Liver (tissue), 9 donors: ENCODE measurements around the gene NCOR1. TPM values are rescaled to one million over a fixed set of nuclear protein-coding genes. Genes with fewer than 3 reads are reported as not detected.
"Not testable (repeated sequence)": the region's sequence is repeated elsewhere in the genome, so short reads cannot be mapped to it uniquely, and the experiment has no call there.

Source experiments
- DNase-seq: peaks from one replicate; pipeline ENCODE4 v3.0.0-alpha.2; 2017; ENCODE audit warnings: low spot score
- H3K27ac ChIP-seq, 2 donors: one replicate each; pipeline ENCODE4 v1.7.0; 2013; ENCODE audit warnings: inconsistent platforms in 2 of 2, low read length in 2 of 2, control low read depth in 1 of 2, low read depth in 1 of 2, mild to moderate bottlenecking in 1 of 2
- H3K27me3 ChIP-seq, 4 donors: one replicate each; pipeline versions ENCODE4 v1.6.1 to v1.7.0; 2013; ENCODE audit warnings: low read length in 3 of 4, inconsistent platforms in 1 of 4, mild to moderate bottlenecking in 1 of 4, moderate library complexity in 1 of 4; ENCODE audit not compliant: control insufficient read depth in 4 of 4, insufficient read depth in 4 of 4
- H3K36me3 ChIP-seq, 4 donors: one replicate each; pipeline versions ENCODE4 v1.6.1 to v1.7.0; 2013; ENCODE audit warnings: low read length in 3 of 4, mild to moderate bottlenecking in 3 of 4, low read depth in 1 of 4, moderate library complexity in 1 of 4; ENCODE audit not compliant: control insufficient read depth in 4 of 4, insufficient read depth in 3 of 4
- H3K4me1 ChIP-seq, 4 donors: one replicate each; pipeline versions ENCODE4 v1.6.1 to v1.7.0; 2013; ENCODE audit warnings: low read length in 3 of 4, mild to moderate bottlenecking in 3 of 4, moderate library complexity in 1 of 4; ENCODE audit not compliant: control insufficient read depth in 4 of 4, insufficient read depth in 4 of 4
- H3K4me3 ChIP-seq, 3 donors: one replicate each; pipeline versions ENCODE4 v1.6.1 to v1.7.0; 2013; ENCODE audit warnings: low read length in 3 of 3, control low read depth in 1 of 3, low read depth in 1 of 3, mild to moderate bottlenecking in 1 of 3
- H3K9ac ChIP-seq, 2 donors: one replicate each; pipeline ENCODE4 v1.7.0; 2013; ENCODE audit warnings: low read length in 2 of 2, mild to moderate bottlenecking in 2 of 2, moderate library complexity in 2 of 2, control low read depth in 1 of 2, low read depth in 1 of 2
- H3K9me3 ChIP-seq, 4 donors: one replicate each; pipeline versions ENCODE4 v1.6.1 to v1.7.0; 2013; ENCODE audit warnings: low read length in 3 of 4; ENCODE audit not compliant: control insufficient read depth in 4 of 4
- ATF3 ChIP-seq: IDR thresholded peaks from 2 replicates; pipeline ENCODE4 v1.6.1; 2016; ENCODE audit warnings: antibody characterized with exemption
- CTCF ChIP-seq: fragments of 150-350 bp; IDR thresholded peaks from 2 replicates; pipeline ENCODE4 v1.5.1; 2017; ENCODE audit warnings: improper control_type of control experiment, low read depth, low read length; ENCODE audit not compliant: missing input control
- EGR1 ChIP-seq, 2 donors: IDR thresholded peaks; 2 replicates each; pipeline ENCODE4 v1.6.1; 2016 to 2018; ENCODE audit warnings: antibody characterized with exemption in 2 of 2, low read depth in 2 of 2
- FOXA1 ChIP-seq: IDR thresholded peaks from 2 replicates; pipeline ENCODE4 v1.6.1; 2016; ENCODE audit warnings: antibody characterized with exemption
- FOXA2 ChIP-seq: IDR thresholded peaks from 2 replicates; pipeline ENCODE4 v1.6.1; 2016; ENCODE audit warnings: antibody characterized with exemption
- GABPA ChIP-seq, 2 donors: IDR thresholded peaks in 1 of 2; conservative IDR thresholded peaks in 1 of 2; 2 replicates each; pipeline ENCODE4 v1.6.1; 2016; ENCODE audit warnings: antibody characterized with exemption in 2 of 2, mild to moderate bottlenecking in 1 of 2, moderate library complexity in 1 of 2
- HNF4A ChIP-seq, 2 donors: conservative IDR thresholded peaks; 2 replicates each; pipeline ENCODE4 v1.6.1; 2016; ENCODE audit warnings: antibody characterized with exemption in 2 of 2, mild to moderate bottlenecking in 2 of 2
- HNF4G ChIP-seq: IDR thresholded peaks from 2 replicates; pipeline ENCODE4 v1.6.1; 2016; ENCODE audit warnings: antibody characterized with exemption
- JUND ChIP-seq, 2 donors: IDR thresholded peaks; 2 replicates each; pipeline ENCODE4 v1.6.1; 2016; ENCODE audit warnings: antibody characterized with exemption in 2 of 2
- MAX ChIP-seq: IDR thresholded peaks from 2 replicates; pipeline ENCODE4 v1.6.1; 2016; ENCODE audit warnings: antibody characterized with exemption
- NR2F2 ChIP-seq: IDR thresholded peaks from 2 replicates; pipeline ENCODE4 v1.6.1; 2016; ENCODE audit warnings: antibody characterized with exemption
- RAD21 ChIP-seq, 2 donors: IDR thresholded peaks; 2 replicates each; pipeline ENCODE4 v1.6.1; 2016; ENCODE audit warnings: antibody characterized with exemption in 2 of 2, mild to moderate bottlenecking in 2 of 2
- REST ChIP-seq: IDR thresholded peaks from 2 replicates; pipeline ENCODE4 v1.6.1; 2016; ENCODE audit warnings: antibody characterized with exemption, mild to moderate bottlenecking
- RXRA ChIP-seq, 2 donors: IDR thresholded peaks; 2 replicates each; pipeline ENCODE4 v1.6.1; 2017 to 2018; ENCODE audit warnings: antibody characterized with exemption in 2 of 2, mild to moderate bottlenecking in 1 of 2
- SP1 ChIP-seq: IDR thresholded peaks from 2 replicates; pipeline ENCODE4 v1.6.1; 2018; ENCODE audit warnings: antibody characterized with exemption, mild to moderate bottlenecking
- TAF1 ChIP-seq: conservative IDR thresholded peaks from 2 replicates; pipeline ENCODE4 v1.6.1; 2016; ENCODE audit warnings: antibody characterized with exemption, mild to moderate bottlenecking
- YY1 ChIP-seq: IDR thresholded peaks from 2 replicates; pipeline ENCODE4 v1.6.1; 2016; ENCODE audit warnings: antibody characterized with exemption, mild to moderate bottlenecking
- ZBTB33 ChIP-seq: IDR thresholded peaks from 2 replicates; pipeline ENCODE4 v1.6.1; 2016; ENCODE audit warnings: antibody characterized with exemption
- WGBS: extraction: QIAGEN DNeasy Blood & Tissue Kit; methylation state at CpG from one replicate; pipeline ENCODE4 v1.1.7; 2013; 5-methylcytosine and 5-hydroxymethylcytosine counted together
- polyA plus RNA-seq, 2 donors: library from polyadenylated mRNA; stranded (reverse) in 1 of 2; unstranded in 1 of 2; fragments of 200-250 nt in 1 of 2; fragments of >200 nt in 1 of 2; fragmentation: Nextera tagmentation in 1 of 2; extraction: Ambion mirVana in 1 of 2; gene quantifications; one replicate each; pipeline versions ENCODE4 v1.2.1 to v1.2.3, GENCODE V29; 2013 to 2015
- total RNA-seq, 2 donors: library from RNA; depleted of rRNA; stranded (reverse); fragments of >200 nt; gene quantifications; one replicate each; pipeline ENCODE4 v1.2.3, GENCODE V29; 2014
- donor health status: healthy.
- donor health status: healthy.
- donor health status: healthy.
- donor health status: healthy.
- donor health status: healthy.

The NCOR1 gene
- total and polyA plus RNA-seq, 4 donors: 23.6 to 94.8 (median 77.0) TPM

DNA sequence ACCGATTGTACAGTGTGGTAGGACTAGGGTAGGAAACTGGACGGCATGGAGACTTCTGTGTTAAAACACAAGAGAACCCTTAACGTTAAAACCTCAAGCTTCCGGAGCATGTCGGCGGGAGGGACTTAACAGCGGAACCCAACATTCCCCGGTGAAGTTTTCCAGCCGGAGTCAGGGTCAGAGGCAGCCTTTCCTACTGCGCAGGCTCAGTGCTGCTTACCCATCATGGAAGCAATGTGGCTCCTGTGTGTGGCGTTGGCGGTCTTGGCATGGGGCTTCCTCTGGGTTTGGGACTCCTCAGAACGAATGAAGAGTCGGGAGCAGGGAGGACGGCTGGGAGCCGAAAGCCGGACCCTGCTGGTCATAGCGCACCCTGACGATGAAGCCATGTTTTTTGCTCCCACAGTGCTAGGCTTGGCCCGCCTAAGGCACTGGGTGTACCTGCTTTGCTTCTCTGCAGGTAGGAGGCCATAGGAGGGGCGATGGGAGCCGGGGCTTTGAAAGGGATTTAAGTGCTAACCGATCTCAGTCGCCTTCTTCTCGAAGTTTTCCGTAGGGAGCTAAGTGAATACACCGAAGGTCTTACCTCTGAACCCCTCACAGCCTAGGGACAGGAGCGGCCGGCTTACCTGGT lies 1.8 kb upstream of the NCOR1 start, which contains the start of gene PIGL:
PIGL (plus strand) TSS at position 209 of the 634 bp plus-strand sequence; CDS start at position 226, 17 bp downstream.
- H3K27me3 ChIP-seq: no peaks in the 10 kb centered on the region

DNA sequence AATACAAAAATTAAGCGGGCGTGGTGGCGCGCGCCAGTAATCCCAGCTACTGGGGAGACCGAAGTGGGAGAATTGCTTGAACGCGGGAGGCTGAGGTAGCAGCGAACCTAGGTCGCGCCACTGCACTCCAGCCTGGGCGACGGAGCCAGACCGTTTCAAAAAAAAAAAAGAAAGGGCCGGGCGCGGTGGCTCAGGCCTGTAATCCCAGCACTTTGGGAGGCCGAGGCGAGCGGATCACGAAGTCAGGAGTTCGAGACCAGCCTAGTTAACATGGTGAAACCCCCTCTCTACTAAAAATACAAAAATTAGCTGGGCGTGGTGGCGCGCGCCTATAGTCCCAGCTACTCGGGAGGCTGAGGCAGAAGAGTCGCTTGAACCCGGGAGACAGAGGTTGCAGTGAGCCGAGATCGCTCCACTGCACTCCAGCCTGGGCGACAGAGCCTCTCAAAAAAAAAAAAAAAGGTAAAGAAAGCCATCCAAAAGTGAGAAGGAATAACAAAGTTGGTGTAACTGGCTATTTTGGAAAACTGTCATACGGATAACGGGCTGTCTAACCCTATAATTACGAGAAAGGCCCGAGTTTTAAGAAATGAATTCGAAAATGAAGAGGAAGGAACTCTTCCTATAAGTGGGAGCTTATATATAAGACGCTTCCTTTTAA lies 1.1 kb upstream of the NCOR1 start:
- not testable (repeated sequence) for H3K9me3 ChIP-seq, H3K27me3 ChIP-seq, H3K36me3 ChIP-seq, DNase-seq
- WGBS: 80% methylated on average over 38 of the region's 38 CpGs
- Histone ChIP-seq H3K27ac (peak overlapping the region; percentile 88 to 94), H3K4me1 (peaks cover 9 to 33% (median 21%) of the 10 kb centered on the region in 4 donors), H3K9ac (peak overlapping the region; percentile 78 to 83), H3K4me3 (peak overlapping the region in 2 of 3 donors; percentile 89 to 100)

More for the DNA sequence above, 1.8 kb upstream of the NCOR1 start, which contains the start of gene PIGL:
- no peak for TF ChIP-seq HNF4G
- TF ChIP-seq REST: peak; percentile 81
- TF ChIP-seq FOXA2: no peak
- TF ChIP-seq JUND (IDR thresholded peaks at IDR 0.05): peak in 1 of 2 donors; percentile 37
- peak; percentile 21 to 25 for TF ChIP-seq HNF4A (conservative IDR thresholded peaks at IDR 0.05)
- TF ChIP-seq RXRA (IDR thresholded peaks at IDR 0.05): peak in 1 of 2 donors; percentile 52
- no peak for TF ChIP-seq NR2F2
- peak; percentile 91 for TF ChIP-seq TAF1
- peak in 1 of 2 donors; percentile 27 for TF ChIP-seq EGR1 (IDR thresholded peaks at IDR 0.05; ENCODE audit: low read depth in 2 of 2)
- TF ChIP-seq FOXA1: peak; percentile 49
- TF ChIP-seq CTCF: no peak
- TF ChIP-seq MAX: peak; percentile 84
- peak; percentile 71 for TF ChIP-seq ZBTB33
- peak; percentile 65 to 87 for TF ChIP-seq GABPA (IDR thresholded peaks at IDR 0.05 in 1 of 2, conservative IDR thresholded peaks at IDR 0.05 in 1 of 2)
- TF ChIP-seq ATF3: no peak
- peak; percentile 98 for TF ChIP-seq YY1
- TF ChIP-seq SP1: peak; percentile 62
- peak; percentile 47 to 55 for TF ChIP-seq RAD21 (IDR thresholded peaks at IDR 0.05)
- H3K4me1 ChIP-seq: peaks cover 9 to 33% (median 21%) of the 10 kb centered on the region in 4 donors
- peak; percentile 90 for DNase-seq
- peak within 1 kb of the TSS; percentile 89 to 100 (median 97) for H3K4me3 ChIP-seq
- H3K27ac ChIP-seq: peak within 1 kb of the TSS; percentile 88 to 94
- H3K9ac ChIP-seq: peak within 1 kb of the TSS; percentile 78 to 88
- H3K36me3 ChIP-seq: no peaks in the 10 kb centered on the region
- under 1% methylated on average over 29 of the region's 29 CpGs for WGBS
- H3K9me3 ChIP-seq: no peaks in the 10 kb centered on the region
